Endothelial cell of umbilical vein (primary cell): ENCODE measurements around the gene STRIP2. TPM values are rescaled to one million over a fixed set of nuclear protein-coding genes. Genes with fewer than 3 reads are reported as not detected.
A peak's percentile ranks its signal among the peaks of the same experiment; 100 is the strongest.

ENCODE experiments used
- BruUV-seq: library from RNA; stranded (reverse); fragments of 400-500 nt; replicated peaks from 2 replicates; lab custom pipeline; 2021; lab: Mats Ljungman, UMichigan
- CTCF ChIA-PET: fragments of 300-600, 350-600 bp; sonication (Branson Sonifier 250); formaldehyde crosslinking; loops from one replicate; lab custom pipeline; 2021; ENCODE audit warnings: antibody characterized with exemption, inconsistent platforms; lab: Charles Lee
- POLR2A ChIA-PET: fragments of 300-600, 350-600 bp; sonication (Branson Sonifier 250); formaldehyde crosslinking; loops from one replicate; lab custom pipeline; 2021; ENCODE audit warnings: antibody characterized with exemption, inconsistent platforms; lab: Charles Lee
- DNase-seq: peaks from one replicate; pipeline ENCODE4 v3.0.0-alpha.2; 2011; ENCODE audit warnings: low read depth, low spot score
- FAIRE-seq: peaks from 2 replicates; lab custom pipeline; 2011; peaks lifted over from hg19 to GRCh38; lab: Jason Lieb, UNC
- H2AFZ ChIP-seq: 2 replicates; pipeline ENCODE4 v1.6.0; 2012; ENCODE audit warnings: low read depth, low read length, control low read depth, inconsistent platforms
- H3K27ac ChIP-seq: 2 replicates; pipeline ENCODE4 v1.5.1; 2011; ENCODE audit warnings: low read depth, mild to moderate bottlenecking, control low read depth, low read length, moderate library complexity; ENCODE audit not compliant: insufficient read depth
- H3K27me3 ChIP-seq, 2 experiments: 2 replicates each; pipeline versions ENCODE4 v1.6.0 to v1.6.1; 2011; ENCODE audit warnings: low read length in 2 of 2, mixed read lengths in 1 of 2; ENCODE audit not compliant: control insufficient read depth in 2 of 2, insufficient read depth in 2 of 2
- H3K36me3 ChIP-seq, 2 experiments: 2 replicates in 1 of 2; 3 replicates in 1 of 2; pipeline ENCODE4 v1.5.1; 2011; ENCODE audit warnings: low read length in 2 of 2, mild to moderate bottlenecking in 1 of 2, moderate library complexity in 1 of 2; ENCODE audit not compliant: control insufficient read depth in 2 of 2, insufficient read depth in 2 of 2; ENCODE audit errors: extremely low read depth in 1 of 2
- H3K4me1 ChIP-seq: 3 replicates; pipeline ENCODE4 v1.5.1; 2011; ENCODE audit warnings: mild to moderate bottlenecking, low read length; ENCODE audit not compliant: control insufficient read depth, insufficient read depth; ENCODE audit errors: extremely low read depth
- H3K4me2 ChIP-seq: 2 replicates; pipeline ENCODE4 v1.6.1; 2011; ENCODE audit warnings: low read length, control low read depth, mixed read lengths; ENCODE audit not compliant: insufficient read depth
- H3K4me3 ChIP-seq, 3 experiments: fragments of 200-600 bp in 1 of 3; sonication (generic), shearing (Covaris generic) in 1 of 3; replicated peaks in 1 of 3; 2 replicates each; pipeline ENCODE4 v1.5.1; 2011 to 2016; ENCODE audit warnings: control low read depth in 3 of 3, low read length in 3 of 3, mild to moderate bottlenecking in 2 of 3, inconsistent platforms in 1 of 3, low read depth in 1 of 3, moderate library complexity in 1 of 3; ENCODE audit not compliant: insufficient read depth in 1 of 3
- H3K79me2 ChIP-seq: 2 replicates; pipeline ENCODE4 v1.6.0; 2012; ENCODE audit warnings: low read length, inconsistent platforms; ENCODE audit not compliant: control insufficient read depth, insufficient read depth
- H3K9ac ChIP-seq: replicated peaks from 2 replicates; pipeline ENCODE3; 2011; ENCODE audit warnings: low read length, control low read depth; ENCODE audit not compliant: insufficient read depth; ENCODE audit errors: extremely low read depth
- H3K9me1 ChIP-seq: replicated peaks from 3 replicates; pipeline ENCODE4 v1.6.0; 2011; ENCODE audit warnings: mild to moderate bottlenecking, low read length; ENCODE audit not compliant: control insufficient read depth, insufficient read depth; ENCODE audit errors: extremely low read depth
- H3K9me3 ChIP-seq: replicated peaks from 2 replicates; pipeline ENCODE4 v1.5.1; 2012; ENCODE audit warnings: low read length, inconsistent platforms; ENCODE audit not compliant: control insufficient read depth, insufficient read depth
- H4K20me1 ChIP-seq: replicated peaks from 2 replicates; pipeline ENCODE3; 2011; ENCODE audit warnings: mild to moderate bottlenecking, low read length; ENCODE audit not compliant: control insufficient read depth, insufficient read depth; ENCODE audit errors: extremely low read depth
- EZH2 ChIP-seq: IDR thresholded peaks from 2 replicates; pipeline ENCODE4 v1.6.1; 2012; ENCODE audit warnings: borderline replicate concordance, low read depth, mild to moderate bottlenecking, moderate library complexity, low read length, inconsistent platforms; ENCODE audit not compliant: severe bottlenecking
- FOS ChIP-seq: IDR thresholded peaks from 2 replicates; pipeline ENCODE4 v1.6.1; 2011; ENCODE audit warnings: mild to moderate bottlenecking, low read length, moderate library complexity, borderline replicate concordance; ENCODE audit not compliant: insufficient read depth
- JUN ChIP-seq: IDR thresholded peaks from 2 replicates; pipeline ENCODE4 v1.6.1; 2011; ENCODE audit warnings: borderline replicate concordance, low read depth; ENCODE audit not compliant: insufficient read length, insufficient read depth
- MYC ChIP-seq: IDR thresholded peaks from one replicate; pipeline ENCODE4 v1.6.1; 2011; ENCODE audit warnings: mild to moderate bottlenecking, low read depth, low read length
- POLR2A ChIP-seq: IDR thresholded peaks from 2 replicates; pipeline ENCODE4 v1.6.1; 2012; ENCODE audit warnings: low read depth, mild to moderate bottlenecking, control low read depth, low read length
- POLR2AphosphoS5 ChIP-seq: IDR thresholded peaks from 2 replicates; pipeline ENCODE4 v1.6.1; 2012; ENCODE audit warnings: low read depth, mild to moderate bottlenecking, control low read depth, low read length, moderate library complexity; ENCODE audit not compliant: insufficient read depth
- dilution Hi-C: fragments of 300-500 bp; cut with MboI; formaldehyde crosslinking; loops from one replicate; pipeline ENCODE4 v1.15.0; 2019; ENCODE audit warnings: low sequenced_read_pairs; ENCODE audit not compliant: extremely low pct_ligation_motif_present
- intact Hi-C: fragments of 100-400 bp; cut with micrococcal nuclease; formaldehyde crosslinking; loops from one replicate; pipeline ENCODE4 v1.10.0; 2022
- polyA plus RNA-seq, 4 experiments: library from polyadenylated mRNA; depleted of rRNA in 3 of 4; stranded (reverse) in 3 of 4; unstranded in 1 of 4; fragments of >200 nt; gene quantifications; 2 replicates each; pipeline versions ENCODE4 v1.2.1 to v1.2.3, GENCODE V29; 2011 to 2012; ENCODE audit warnings: missing spikeins in 1 of 4
- total RNA-seq: library from RNA; stranded (reverse); gene quantifications from 2 replicates; pipeline ENCODE4 v1.2.3, GENCODE V29; 2021
- TF ChIP-seq, protein P1 (sequence below), 2 donors: IDR thresholded peaks; 1 replicate in 1 of 2; 2 replicates in 1 of 2; pipeline ENCODE4 v1.5.1; 2011; ENCODE audit warnings: low read length in 2 of 2, mild to moderate bottlenecking in 2 of 2, moderate library complexity in 2 of 2, control low read depth in 1 of 2, inconsistent platforms in 1 of 2, low read depth in 1 of 2; ENCODE audit not compliant: insufficient read depth in 1 of 2; ENCODE audit errors: extremely low read depth in 1 of 2

Gene STRIP2
- total and polyA plus RNA-seq, 2 donors (not counting 3 experiments of a cell fraction or from before 2014, with no cell fraction given): 3.4 to 10.0 TPM

DNA sequence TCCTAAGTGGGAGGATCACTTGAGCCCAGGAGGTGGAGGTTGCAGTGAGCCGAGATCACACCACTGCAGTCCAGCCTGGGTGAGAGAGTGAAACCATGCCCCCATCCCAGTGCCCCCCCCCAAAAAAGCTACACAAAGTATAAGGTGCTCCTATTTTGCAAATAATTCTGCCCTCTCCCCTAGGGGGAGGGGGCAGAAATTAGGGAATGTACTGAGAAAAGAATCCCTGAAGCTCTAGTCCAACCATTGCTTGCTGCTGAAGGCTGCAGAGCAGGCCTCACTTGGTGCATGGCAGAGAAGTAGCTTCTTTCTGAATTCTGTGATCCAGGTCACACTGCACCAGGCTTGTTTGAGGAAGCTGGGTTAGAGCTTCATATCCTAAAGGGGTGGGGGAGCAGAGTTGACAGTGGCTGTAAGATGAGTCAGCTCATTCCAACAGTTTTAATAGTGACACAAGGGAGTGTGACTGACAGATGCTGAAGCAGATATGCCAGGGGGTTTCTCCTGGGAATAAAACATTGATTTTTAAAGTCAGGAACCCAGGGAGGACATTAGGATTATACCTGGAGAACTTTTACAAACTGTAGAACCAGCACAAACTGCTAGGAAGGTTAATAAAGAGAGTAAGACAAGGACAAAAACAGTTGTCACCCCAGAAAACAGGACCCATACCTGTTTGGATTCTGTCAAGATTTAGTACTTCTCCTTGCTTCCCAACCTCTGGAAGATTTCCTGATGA lies 32.8 kb upstream of the STRIP2 start:
- peak; percentile 29 for DNase-seq

DNA sequence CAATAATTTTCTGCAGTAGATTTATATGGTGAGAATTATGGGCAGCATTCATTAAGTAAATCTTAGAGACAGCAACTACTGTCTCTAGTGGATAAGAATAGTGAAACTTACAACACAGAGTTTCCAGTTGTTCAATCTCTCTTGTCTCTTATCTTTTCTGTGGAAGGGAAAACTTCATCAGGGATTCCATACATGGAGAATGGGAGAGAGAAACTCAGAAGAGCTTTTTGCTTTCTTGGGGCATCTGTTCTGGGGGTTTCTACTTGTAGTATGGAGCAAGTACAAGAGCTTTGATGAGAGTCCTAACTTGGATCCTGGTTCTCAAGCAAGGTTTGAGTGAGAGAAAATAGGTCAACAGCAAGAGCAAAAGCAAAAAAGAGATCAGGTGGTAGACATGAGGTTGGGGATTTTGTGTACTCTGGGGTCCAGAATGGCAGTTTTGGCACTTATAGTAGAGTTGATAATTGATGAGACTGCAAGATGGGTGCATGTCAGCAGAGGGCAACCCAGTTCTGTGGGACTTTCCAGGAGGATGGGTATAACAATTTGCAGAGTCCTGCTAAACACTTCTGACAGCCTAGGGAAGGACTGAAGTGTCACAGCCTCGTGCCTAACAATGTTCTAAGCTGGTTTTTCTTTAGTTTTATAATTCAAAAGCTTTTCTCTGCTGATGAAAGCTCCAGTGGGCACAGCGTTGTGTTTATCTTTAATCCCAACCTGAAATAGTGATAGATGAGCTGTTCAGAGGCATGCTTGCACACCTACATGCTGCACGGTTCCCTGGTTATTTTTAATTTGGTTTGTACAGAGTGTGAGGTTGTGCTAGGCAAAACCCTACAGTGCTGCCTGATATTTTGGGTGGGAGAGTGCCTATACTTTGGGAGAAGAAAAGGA lies 32.0 kb upstream of the STRIP2 start:
- dilution Hi-C loops: no loop called here
- FAIRE-seq: no peak

More for the DNA sequence above, 32.8 kb upstream of the STRIP2 start:
- Histone ChIP-seq H4K20me1 (no peaks in the 10 kb centered on the region), H3K36me3 (no peaks in the 10 kb centered on the region), H3K9me3 (no peaks in the 10 kb centered on the region), H3K4me3 (no peak overlapping the region), H3K4me2 (no peak overlapping the region), H3K9me1 (no peaks in the 10 kb centered on the region), H3K9ac (no peak overlapping the region), H3K27me3 (no peaks in the 10 kb centered on the region), H2AFZ (no peak overlapping the region), H3K79me2 (no peaks in the 10 kb centered on the region), H3K27ac (no peak overlapping the region), H3K4me1 (peaks cover 9% of the 10 kb centered on the region)
- no peak for FAIRE-seq
- CTCF ChIA-PET: interaction anchor here (0.7 to 2.7 kb wide), 13 partner anchors 8 to 207 kb away, joined by 3 to 23 read pairs (median 5); no protein-coding TSS in a partner anchor
- POLR2A ChIA-PET: no interaction called here
- BruUV-seq: no TSS peak
- intact Hi-C loops: no loop called here
- dilution Hi-C loops: no loop called here
- peak; percentile 47 for TF ChIP-seq FOS
- no peak for TF ChIP-seq POLR2A

More for the DNA sequence above, 32.0 kb upstream of the STRIP2 start:
- intact Hi-C loops: no loop called here
- Histone ChIP-seq H3K79me2 (no peaks in the 10 kb centered on the region), H3K9me3 (no peaks in the 10 kb centered on the region), H2AFZ (no peak overlapping the region), H3K27ac (no peak overlapping the region), H3K9me1 (no peaks in the 10 kb centered on the region), H3K36me3 (no peaks in the 10 kb centered on the region), H3K4me2 (no peak overlapping the region), H4K20me1 (no peaks in the 10 kb centered on the region), H3K9ac (no peak overlapping the region), H3K27me3 (no peaks in the 10 kb centered on the region), H3K4me3 (no peak overlapping the region), H3K4me1 (peaks cover 9% of the 10 kb centered on the region)
- no TSS peak for BruUV-seq
- DNase-seq: no peak
- no peak for TF ChIP-seq POLR2A
- TF ChIP-seq JUN: no peak
- TF ChIP-seq MYC: no peak
- TF ChIP-seq, protein P1, sequence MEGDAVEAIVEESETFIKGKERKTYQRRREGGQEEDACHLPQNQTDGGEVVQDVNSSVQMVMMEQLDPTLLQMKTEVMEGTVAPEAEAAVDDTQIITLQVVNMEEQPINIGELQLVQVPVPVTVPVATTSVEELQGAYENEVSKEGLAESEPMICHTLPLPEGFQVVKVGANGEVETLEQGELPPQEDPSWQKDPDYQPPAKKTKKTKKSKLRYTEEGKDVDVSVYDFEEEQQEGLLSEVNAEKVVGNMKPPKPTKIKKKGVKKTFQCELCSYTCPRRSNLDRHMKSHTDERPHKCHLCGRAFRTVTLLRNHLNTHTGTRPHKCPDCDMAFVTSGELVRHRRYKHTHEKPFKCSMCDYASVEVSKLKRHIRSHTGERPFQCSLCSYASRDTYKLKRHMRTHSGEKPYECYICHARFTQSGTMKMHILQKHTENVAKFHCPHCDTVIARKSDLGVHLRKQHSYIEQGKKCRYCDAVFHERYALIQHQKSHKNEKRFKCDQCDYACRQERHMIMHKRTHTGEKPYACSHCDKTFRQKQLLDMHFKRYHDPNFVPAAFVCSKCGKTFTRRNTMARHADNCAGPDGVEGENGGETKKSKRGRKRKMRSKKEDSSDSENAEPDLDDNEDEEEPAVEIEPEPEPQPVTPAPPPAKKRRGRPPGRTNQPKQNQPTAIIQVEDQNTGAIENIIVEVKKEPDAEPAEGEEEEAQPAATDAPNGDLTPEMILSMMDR (IDR thresholded peaks at IDR 0.05; ENCODE audit: extremely low read depth in 1 of 2, insufficient read depth in 1 of 2, low read depth in 1 of 2, low read length in 2 of 2): no peak
- TF ChIP-seq EZH2: no peak
- no peak for TF ChIP-seq POLR2AphosphoS5
- ChIA-PET CTCF (interaction anchor here (0.6 to 2.7 kb wide), 9 partner anchors 13 to 206 kb away, joined by 3 to 23 read pairs (median 6); no protein-coding TSS in a partner anchor), POLR2A (no interaction called here)
